DMS114 treated with DMSO at 0.1 percent for 48 hours (cell line): ENCODE measurements around the gene SYT8.
"Not testable (repeated sequence)": the region's sequence is repeated elsewhere in the genome, so short reads cannot be mapped to it uniquely, and the experiment has no call there.

Experiments
- DNase-seq: peaks from one replicate; lab custom pipeline; 2025; ENCODE audit not compliant: unreplicated experiment; lab: John Stamatoyannopoulos, UW

Gene SYT8

GRCh38 chr11:1883346-1884302, 48.8 kb downstream of the SYT8 start:
- no peak for DNase-seq

- no peak for DNase-seq
Measured at GRCh38 chr11:1884303-1884700, 49.5 kb downstream of the SYT8 start.

- not testable (repeated sequence) for DNase-seq
Measured at GRCh38 chr11:1886551-1886950, 51.8 kb downstream of the SYT8 start.
